Measurements from ENCODE around the gene PIAS1.
A peak's percentile ranks its signal among the peaks of the same experiment; 100 is the strongest.
"Not testable (repeated sequence)": the region's sequence is repeated elsewhere in the genome, so short reads cannot be mapped to it uniquely, and the experiment has no call there.

The PIAS1 gene

DNA sequence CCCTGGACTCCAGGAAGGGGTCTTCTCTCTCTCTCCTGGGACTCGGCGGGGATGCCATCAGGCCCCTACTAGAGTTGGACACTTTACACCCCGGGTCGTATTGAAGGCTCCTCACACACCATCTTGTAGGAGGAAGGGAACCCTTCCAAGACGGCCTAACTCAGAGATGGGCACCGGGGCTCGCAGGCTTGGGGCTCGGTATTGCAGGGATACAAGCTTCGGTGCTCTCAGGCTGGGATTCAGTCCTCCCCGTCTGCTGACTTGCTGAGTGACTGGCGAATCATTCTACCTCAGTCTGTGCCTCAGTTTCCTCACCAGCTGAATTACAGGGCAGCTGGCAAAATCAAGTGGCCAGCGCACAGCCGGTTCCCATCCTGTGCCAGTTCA, 151.4 kb downstream of the PIAS1 start:
- no peak for DNase-seq

DNA sequence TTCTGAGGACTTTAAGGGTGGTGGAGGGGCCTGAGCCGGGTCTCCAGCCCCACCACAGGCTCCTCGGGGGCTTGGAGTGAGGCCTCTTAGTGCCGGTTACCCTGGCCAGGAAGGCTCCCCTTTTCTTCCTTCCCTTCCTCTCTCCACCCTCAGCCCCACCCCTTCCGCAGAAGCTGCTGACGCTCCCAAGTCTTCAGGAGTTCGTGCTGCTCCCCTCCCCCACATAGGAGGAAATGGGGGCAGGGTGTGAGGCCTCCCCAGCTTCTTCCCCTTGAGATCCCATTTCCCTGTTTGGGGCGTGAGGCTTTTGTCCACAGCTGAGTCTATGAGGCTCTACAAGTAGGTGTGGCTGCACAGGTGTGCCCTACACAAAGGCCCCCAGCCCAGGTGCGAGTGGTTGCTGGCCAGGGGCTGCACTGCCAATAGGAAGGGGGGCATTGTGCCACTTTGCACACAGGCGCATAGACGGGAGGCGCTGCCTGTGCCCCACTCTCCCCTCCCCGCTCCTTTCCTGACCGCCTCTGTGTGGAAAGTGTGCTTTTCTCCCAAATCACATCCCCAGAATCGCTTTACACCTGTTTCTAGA, 151.9 kb downstream of the PIAS1 start:
- peak; percentile 82 for DNase-seq

DNA sequence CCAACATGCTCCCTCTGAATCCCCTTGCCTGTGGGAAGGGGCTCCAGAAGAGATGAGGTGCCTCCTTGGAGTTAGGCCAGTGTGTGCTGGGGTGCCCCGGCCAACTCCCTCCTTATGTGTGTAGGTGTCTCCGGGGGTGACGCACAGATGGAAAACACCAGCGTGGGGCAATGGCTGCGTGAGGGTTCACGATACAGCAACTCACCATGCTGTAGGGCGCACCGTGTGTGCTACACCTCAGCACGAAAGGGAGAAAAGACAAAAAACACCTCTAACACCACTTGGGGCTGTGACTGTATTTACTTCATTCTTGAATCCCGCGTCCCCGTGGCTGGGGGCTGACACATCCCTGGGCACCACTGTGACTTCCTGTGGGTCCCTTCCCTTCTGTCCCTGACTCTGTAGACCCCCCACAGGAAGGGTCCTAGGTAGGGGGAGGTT, 152.6 kb downstream of the PIAS1 start:
- DNase-seq: no peak

- no peak for DNase-seq
Observed at GRCh38 chr15:68207176-68207935, 153.2 kb downstream of the PIAS1 start.

GRCh38 chr15:68208136-68208535, 154.0 kb downstream of the PIAS1 start:
- no peak for DNase-seq

DNA sequence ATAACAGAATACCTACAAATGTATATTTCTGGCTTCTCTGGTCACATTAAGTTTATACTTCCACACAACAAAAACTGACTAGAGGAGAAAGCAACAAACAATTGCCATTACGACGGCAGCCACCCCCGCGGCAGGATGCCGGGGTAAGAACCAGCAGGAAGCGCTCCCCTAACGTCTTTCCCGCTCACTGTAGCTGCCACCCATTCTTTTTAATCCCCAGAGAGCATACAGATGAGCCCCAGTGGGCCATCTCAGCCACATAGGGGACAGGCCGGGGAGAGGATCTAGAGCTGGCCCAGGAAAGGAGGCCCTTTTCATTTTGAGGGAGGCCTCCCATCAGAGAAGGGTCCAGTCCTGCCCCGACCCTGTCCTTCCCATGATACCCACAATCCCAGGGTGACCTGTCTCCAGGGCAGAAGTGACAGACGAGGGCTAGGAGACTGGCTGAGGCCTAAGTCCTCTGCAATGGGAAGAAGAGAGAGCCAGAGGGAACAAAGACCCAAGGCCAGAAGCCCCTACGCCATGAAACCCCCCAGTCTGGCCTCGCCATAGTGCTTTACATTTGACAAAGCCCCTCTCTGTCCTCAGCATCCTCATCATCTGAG, 154.6 kb downstream of the PIAS1 start:
- DNase-seq: no peak

- DNase-seq: no peak
Observed at GRCh38 chr15:68209272-68209671, 155.2 kb downstream of the PIAS1 start.

DNA sequence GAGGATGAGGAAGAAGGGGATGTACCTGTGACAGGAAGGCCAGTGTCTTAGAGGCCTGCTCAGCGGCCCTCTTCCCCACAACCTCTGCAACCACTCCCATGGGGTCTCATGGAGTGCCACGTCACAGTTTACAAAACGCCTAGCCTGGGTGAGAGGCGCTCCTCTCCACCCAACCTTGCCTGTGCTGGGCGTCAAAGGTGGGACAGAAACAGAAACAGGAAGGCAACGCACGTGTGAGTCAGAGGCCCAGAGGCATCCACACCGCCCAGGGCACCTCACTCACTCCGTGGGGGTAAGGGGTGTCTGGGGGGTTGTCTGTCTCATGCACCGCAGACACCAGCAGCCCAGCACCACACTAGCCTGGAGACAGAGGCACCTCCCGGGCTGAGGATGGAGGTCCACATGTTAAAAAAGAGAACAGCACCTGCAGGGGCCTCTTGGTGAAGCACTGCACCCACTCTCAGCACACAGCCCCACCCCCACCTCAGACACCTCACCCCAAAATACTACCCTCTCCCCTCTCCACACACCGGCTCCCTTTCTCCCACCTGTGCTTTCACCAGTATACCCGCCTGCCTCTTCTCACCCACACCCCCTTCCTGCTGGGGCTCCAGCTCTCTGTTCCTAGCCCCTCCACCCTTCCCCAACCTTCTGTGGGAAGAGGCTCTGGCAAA, 155.8 kb downstream of the PIAS1 start:
- no peak for DNase-seq

DNA sequence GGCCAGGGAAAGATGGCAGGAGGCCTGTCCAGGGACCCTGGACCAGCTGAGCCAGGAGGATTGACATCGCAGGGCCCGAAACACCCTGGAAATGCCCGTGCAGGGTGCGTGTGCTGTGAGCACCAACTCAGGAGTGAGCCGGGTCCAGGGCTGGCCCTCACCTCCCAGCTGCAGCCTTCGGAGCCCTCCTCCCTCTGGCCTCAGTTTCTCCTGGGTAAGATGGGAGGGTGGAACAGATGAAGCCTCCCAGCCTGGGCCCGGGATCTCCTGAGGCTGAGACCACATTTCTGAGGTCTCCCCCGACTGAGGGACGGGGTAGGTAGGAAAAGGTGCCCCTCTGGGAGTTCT, 156.3 kb downstream of the PIAS1 start:
- DNase-seq: no peak

GRCh38 chr15:68210821-68211655, 156.9 kb downstream of the PIAS1 start:
- DNase-seq: peak; percentile 58

DNA sequence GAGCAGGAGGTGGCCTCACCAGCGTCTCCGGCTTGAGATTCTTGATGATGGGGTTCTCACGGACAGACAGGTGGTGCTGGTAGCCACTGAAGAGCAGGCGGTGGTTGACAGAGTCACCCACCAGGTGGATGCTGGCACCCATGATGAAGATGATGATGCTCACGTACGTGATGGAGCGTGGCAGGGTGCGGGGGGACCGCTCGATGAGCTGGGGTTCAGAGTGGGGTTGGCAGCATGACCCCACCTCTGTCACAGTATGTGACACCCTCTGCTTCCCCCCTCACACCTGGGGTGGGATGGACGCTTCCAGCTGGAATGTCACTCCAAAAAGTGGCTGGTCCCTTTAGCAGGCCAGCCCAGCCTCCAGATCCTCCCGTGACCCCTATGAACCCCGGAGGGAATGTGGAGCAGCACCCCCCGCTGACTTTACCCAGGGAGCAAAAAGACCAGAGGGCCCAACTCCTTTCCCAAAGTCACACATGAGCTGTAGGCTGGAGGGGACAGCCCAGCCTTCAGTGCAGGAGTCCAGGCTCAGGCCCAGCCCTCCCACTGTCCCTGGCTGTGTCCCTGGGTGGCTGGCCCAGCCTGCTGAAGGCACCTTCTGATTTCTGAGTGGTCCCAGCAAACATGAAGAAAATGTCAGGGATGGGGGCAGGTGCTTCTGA, 157.7 kb downstream of the PIAS1 start:
- no peak for DNase-seq

GRCh38 chr15:68213491-68213845, 159.4 kb downstream of the PIAS1 start:
- DNase-seq: not testable (repeated sequence)

- DNase-seq: no peak
Observed at GRCh38 chr15:68213991-68214837, 160.1 kb downstream of the PIAS1 start.

DNA sequence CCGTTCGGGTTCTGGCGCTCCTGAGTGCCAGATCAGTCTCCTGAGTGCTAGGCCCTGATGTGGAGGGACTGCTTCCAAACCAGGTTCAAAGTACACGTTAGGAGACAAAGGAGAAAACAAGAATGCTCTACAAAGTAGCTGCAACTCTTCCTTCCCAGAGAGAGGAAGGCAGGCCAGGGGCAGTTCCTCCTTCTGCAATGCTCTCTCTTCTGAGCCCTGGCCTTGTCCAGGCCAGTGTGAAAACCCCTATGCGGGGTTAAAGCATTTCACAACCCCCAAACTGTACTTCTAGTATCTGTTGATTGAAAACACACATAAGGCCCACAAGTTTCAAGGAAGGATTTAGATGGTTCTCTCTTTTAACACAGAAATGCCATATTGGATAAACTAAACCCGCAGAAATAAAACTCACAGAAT, 160.7 kb downstream of the PIAS1 start:
- peak; percentile 60 for DNase-seq

DNA sequence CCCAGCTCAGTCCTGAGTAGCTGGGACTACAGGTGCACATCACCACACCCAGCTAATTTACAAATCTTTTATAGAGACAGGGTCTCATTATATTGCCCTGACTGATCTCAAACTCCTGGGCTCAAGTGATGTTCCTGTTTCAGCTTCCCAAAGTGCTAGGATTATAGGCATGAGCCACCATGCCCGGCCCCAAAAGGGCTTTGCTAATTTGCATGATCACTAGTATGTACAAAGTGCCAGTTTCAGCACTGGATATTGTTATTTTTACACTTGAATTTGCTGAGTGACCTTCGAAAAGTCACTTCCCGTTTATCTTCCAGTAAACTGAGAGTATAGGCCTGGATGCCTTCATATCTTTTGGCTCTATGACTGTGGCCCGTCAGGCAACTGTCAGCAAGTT, 163.2 kb downstream of the PIAS1 start:
- peak; percentile 14 for DNase-seq

- DNase-seq: no peak
Observed at GRCh38 chr15:68218331-68218730, 164.2 kb downstream of the PIAS1 start.

- no peak for DNase-seq
Observed at GRCh38 chr15:68218847-68219798, 165.0 kb downstream of the PIAS1 start.

GRCh38 chr15:68220489-68220888, 166.4 kb downstream of the PIAS1 start:
- no peak for DNase-seq

DNA sequence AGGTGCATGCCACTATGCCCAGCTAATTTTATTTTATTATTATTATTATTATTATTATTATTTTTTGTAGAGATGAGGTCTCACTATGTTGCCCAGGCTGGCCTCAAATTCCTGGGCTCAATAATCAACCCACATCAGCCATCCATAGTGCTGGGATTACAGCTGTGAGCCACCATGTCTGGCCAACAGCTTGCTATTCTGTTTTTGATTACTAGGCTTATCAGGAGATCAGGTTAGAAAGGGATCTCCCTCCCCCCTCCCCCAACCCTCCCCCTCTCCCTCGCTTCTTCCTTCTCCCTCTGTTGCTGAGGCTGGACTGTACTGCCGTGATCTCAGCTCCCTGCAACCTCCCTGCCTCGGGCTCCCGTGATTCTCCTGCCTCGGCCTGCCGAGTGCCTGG, 166.9 kb downstream of the PIAS1 start:
- DNase-seq: no peak
